ENCODE data around the gene ZNF232.
"Not testable (repeated sequence)": the region's sequence is repeated elsewhere in the genome, so short reads cannot be mapped to it uniquely, and the experiment has no call there.

DNA sequence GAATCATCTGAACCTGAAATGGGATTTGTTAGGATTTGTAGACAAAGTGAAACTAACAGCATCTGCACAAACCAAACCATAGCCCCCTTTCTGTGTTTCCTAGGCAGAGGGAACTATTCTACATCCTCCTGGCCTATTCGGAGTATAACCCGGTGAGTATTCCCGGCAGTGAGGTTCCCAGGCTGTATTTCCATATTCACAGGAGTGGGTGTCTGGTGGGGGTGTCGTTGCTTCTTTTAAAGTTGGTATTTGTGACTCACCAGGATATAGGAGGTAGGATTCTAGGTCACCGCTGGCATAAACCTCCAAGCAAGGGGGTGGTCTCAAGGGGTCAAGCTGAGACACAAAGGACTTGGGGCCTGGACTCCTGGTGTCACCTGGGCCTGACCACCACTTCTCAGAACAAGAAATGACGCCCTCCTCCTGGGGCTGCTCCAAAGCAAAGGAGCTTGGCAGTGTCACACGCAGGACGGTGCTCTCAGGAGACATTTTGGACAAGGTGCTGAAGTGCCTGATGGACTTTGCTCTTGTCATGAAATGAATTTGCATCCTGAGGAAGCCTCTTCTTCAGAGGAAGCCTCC, 23.5 kb upstream of the ZNF232 start:
- TF ChIP-seq POLR2AphosphoS5 (IDR thresholded peaks at IDR 0.05; ENCODE audit: low read depth); STAT1 (IDR thresholded peaks at IDR 0.05; ENCODE audit: unreplicated experiment); EZH2phosphoT487 (IDR thresholded peaks at IDR 0.05; ENCODE audit: unreplicated experiment); EZH2 (IDR thresholded peaks at IDR 0.05; ENCODE audit: low read depth, unreplicated experiment); CREB1 (CRISPR knock-in tag; IDR thresholded peaks at IDR 0.05; ENCODE audit: low read depth); JUNB (IDR thresholded peaks at IDR 0.05; ENCODE audit: unreplicated experiment): not testable (repeated sequence)
- TF ChIP-seq, protein P1, sequence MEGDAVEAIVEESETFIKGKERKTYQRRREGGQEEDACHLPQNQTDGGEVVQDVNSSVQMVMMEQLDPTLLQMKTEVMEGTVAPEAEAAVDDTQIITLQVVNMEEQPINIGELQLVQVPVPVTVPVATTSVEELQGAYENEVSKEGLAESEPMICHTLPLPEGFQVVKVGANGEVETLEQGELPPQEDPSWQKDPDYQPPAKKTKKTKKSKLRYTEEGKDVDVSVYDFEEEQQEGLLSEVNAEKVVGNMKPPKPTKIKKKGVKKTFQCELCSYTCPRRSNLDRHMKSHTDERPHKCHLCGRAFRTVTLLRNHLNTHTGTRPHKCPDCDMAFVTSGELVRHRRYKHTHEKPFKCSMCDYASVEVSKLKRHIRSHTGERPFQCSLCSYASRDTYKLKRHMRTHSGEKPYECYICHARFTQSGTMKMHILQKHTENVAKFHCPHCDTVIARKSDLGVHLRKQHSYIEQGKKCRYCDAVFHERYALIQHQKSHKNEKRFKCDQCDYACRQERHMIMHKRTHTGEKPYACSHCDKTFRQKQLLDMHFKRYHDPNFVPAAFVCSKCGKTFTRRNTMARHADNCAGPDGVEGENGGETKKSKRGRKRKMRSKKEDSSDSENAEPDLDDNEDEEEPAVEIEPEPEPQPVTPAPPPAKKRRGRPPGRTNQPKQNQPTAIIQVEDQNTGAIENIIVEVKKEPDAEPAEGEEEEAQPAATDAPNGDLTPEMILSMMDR (conservative IDR thresholded peaks at IDR 0.05; ENCODE audit: low read depth in 2 of 2) = not testable (repeated sequence)
- TF ChIP-seq, protein P2, sequence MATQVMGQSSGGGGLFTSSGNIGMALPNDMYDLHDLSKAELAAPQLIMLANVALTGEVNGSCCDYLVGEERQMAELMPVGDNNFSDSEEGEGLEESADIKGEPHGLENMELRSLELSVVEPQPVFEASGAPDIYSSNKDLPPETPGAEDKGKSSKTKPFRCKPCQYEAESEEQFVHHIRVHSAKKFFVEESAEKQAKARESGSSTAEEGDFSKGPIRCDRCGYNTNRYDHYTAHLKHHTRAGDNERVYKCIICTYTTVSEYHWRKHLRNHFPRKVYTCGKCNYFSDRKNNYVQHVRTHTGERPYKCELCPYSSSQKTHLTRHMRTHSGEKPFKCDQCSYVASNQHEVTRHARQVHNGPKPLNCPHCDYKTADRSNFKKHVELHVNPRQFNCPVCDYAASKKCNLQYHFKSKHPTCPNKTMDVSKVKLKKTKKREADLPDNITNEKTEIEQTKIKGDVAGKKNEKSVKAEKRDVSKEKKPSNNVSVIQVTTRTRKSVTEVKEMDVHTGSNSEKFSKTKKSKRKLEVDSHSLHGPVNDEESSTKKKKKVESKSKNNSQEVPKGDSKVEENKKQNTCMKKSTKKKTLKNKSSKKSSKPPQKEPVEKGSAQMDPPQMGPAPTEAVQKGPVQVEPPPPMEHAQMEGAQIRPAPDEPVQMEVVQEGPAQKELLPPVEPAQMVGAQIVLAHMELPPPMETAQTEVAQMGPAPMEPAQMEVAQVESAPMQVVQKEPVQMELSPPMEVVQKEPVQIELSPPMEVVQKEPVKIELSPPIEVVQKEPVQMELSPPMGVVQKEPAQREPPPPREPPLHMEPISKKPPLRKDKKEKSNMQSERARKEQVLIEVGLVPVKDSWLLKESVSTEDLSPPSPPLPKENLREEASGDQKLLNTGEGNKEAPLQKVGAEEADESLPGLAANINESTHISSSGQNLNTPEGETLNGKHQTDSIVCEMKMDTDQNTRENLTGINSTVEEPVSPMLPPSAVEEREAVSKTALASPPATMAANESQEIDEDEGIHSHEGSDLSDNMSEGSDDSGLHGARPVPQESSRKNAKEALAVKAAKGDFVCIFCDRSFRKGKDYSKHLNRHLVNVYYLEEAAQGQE (IDR thresholded peaks at IDR 0.05; ENCODE audit: unreplicated experiment) = not testable (repeated sequence)

All from GM23338 (cell line).